B cell (primary cell): ENCODE data around the gene TCEA3.

Experiments used
- CTCF ChIP-seq: fragments of 200-600 bp; IDR thresholded peaks from one replicate; pipeline ENCODE4 v1.8.0; 2022; ENCODE audit warnings: antibody characterized with exemption, mild to moderate bottlenecking
- EZH2 ChIP-seq: IDR thresholded peaks from 2 replicates; pipeline ENCODE4 v1.6.1; 2012; ENCODE audit warnings: borderline replicate concordance, low read depth, mild to moderate bottlenecking, moderate library complexity, low read length; ENCODE audit not compliant: insufficient read depth, poor library complexity, severe bottlenecking

GRCh38 chr1:23428136-23428905 is 3.8 kb upstream of the TCEA3 start:
- TF ChIP-seq CTCF (no peak), EZH2 (no peak)
